IMR-90 (cell line): ENCODE data around the gene SOCS2. TPM values are rescaled to one million over a fixed set of nuclear protein-coding genes. Genes with fewer than 3 reads are reported as not detected.
A peak's percentile ranks its signal among the peaks of the same experiment; 100 is the strongest.

Experiments used
- ATAC-seq: fragments of 200-7000 bp; cut with Tn5 transposase; 2 replicates; pipeline ENCODE4 v1.9.1; 2020; ENCODE audit warnings: low read depth, mild to moderate bottlenecking, moderate library complexity
- BruUV-seq: library from RNA; stranded (reverse); fragments of 400-500 nt; replicated peaks from 2 replicates; lab custom pipeline; 2021; lab: Mats Ljungman, UMichigan
- CTCF ChIA-PET: fragments of 300-600 bp; formaldehyde crosslinking; extraction: SDS; loops from one replicate; lab custom pipeline; 2021; ENCODE audit warnings: antibody characterized with exemption; lab: Yijun Ruan, JAX
- POLR2A ChIA-PET: fragments of 300-600 bp; sonication (Branson Sonifier 250); formaldehyde crosslinking; loops from one replicate; lab custom pipeline; 2022; ENCODE audit warnings: antibody characterized with exemption; ENCODE audit not compliant: unreplicated experiment; lab: Charles Lee
- DNase-seq: peaks from one replicate; pipeline ENCODE4 v3.0.0; 2013
- H2AFZ ChIP-seq: replicated peaks from 2 replicates; pipeline ENCODE3; 2013; ENCODE audit warnings: low read length, mild to moderate bottlenecking; ENCODE audit not compliant: poor library complexity
- H2AK5ac ChIP-seq: 2 replicates; pipeline ENCODE4 v1.6.1; 2013; ENCODE audit warnings: low read depth, low read length, inconsistent platforms
- H2AK9ac ChIP-seq: replicated peaks from 2 replicates; pipeline ENCODE3; 2013; ENCODE audit warnings: mild to moderate bottlenecking, low read depth, low read length, moderate library complexity; ENCODE audit not compliant: poor library complexity
- H2BK120ac ChIP-seq: 2 replicates; pipeline ENCODE4 v1.6.1; 2013; ENCODE audit warnings: low read depth, low read length, inconsistent platforms
- H2BK15ac ChIP-seq: 3 replicates; pipeline ENCODE4 v1.6.1; 2013; ENCODE audit warnings: low read depth, low read length, inconsistent platforms
- H2BK20ac ChIP-seq: 2 replicates; pipeline ENCODE4 v1.6.1; 2013; ENCODE audit warnings: low read depth, mild to moderate bottlenecking, inconsistent platforms, low read length, moderate library complexity
- H2BK5ac ChIP-seq: 2 replicates; pipeline ENCODE4 v1.6.1; 2013; ENCODE audit warnings: mild to moderate bottlenecking, low read depth, low read length, inconsistent platforms; ENCODE audit not compliant: poor library complexity, severe bottlenecking
- H3K14ac ChIP-seq: replicated peaks from 2 replicates; pipeline ENCODE4 v1.6.1; 2013; ENCODE audit warnings: low read depth, low read length, inconsistent platforms
- H3K18ac ChIP-seq: 2 replicates; pipeline ENCODE4 v1.6.1; 2013; ENCODE audit warnings: low read depth, low read length, control low read depth
- H3K23ac ChIP-seq: 2 replicates; pipeline ENCODE4 v1.6.1; 2013; ENCODE audit warnings: low read depth, low read length, inconsistent platforms
- H3K27ac ChIP-seq: 2 replicates; pipeline ENCODE4 v1.5.1; 2013; ENCODE audit warnings: mild to moderate bottlenecking, control low read depth, low read length; ENCODE audit not compliant: insufficient read depth
- H3K27me3 ChIP-seq: 2 replicates; pipeline ENCODE4 v1.6.1; 2013; ENCODE audit warnings: low read length; ENCODE audit not compliant: control insufficient read depth, insufficient read depth
- H3K36me3 ChIP-seq: 2 replicates; pipeline ENCODE4 v1.6.1; 2013; ENCODE audit warnings: low read length, mixed read lengths; ENCODE audit not compliant: control insufficient read depth, insufficient read depth
- H3K4ac ChIP-seq: 2 replicates; pipeline ENCODE4 v1.6.1; 2013; ENCODE audit warnings: low read depth, low read length, inconsistent platforms
- H3K4me1 ChIP-seq: 2 replicates; pipeline ENCODE4 v1.6.1; 2013; ENCODE audit warnings: low read length, mixed read lengths; ENCODE audit not compliant: control insufficient read depth, insufficient read depth
- H3K4me2 ChIP-seq: 2 replicates; pipeline ENCODE4 v1.6.1; 2013; ENCODE audit warnings: low read depth, mild to moderate bottlenecking, control low read depth, low read length, moderate library complexity
- H3K4me3 ChIP-seq: 2 replicates; pipeline ENCODE4 v1.5.1; 2013; ENCODE audit warnings: low read depth, mild to moderate bottlenecking, control low read depth, low read length, moderate library complexity; ENCODE audit not compliant: insufficient read depth
- H3K56ac ChIP-seq: 2 replicates; pipeline ENCODE4 v1.6.1; 2013; ENCODE audit warnings: low read length, inconsistent platforms; ENCODE audit not compliant: insufficient read depth; ENCODE audit errors: extremely low read depth
- H3K79me1 ChIP-seq, 2 experiments: 2 replicates each; pipeline ENCODE4 v1.6.1; 2013; ENCODE audit warnings: low read length in 2 of 2, inconsistent platforms in 1 of 2, low read depth in 1 of 2
- H3K9ac ChIP-seq: 2 replicates; pipeline ENCODE4 v1.6.1; 2013; ENCODE audit warnings: low read depth, low read length, control low read depth
- H3K9me1 ChIP-seq: 2 replicates; pipeline ENCODE4 v1.6.1; 2013; ENCODE audit warnings: low read length, inconsistent platforms; ENCODE audit not compliant: insufficient read depth
- H3K9me3 ChIP-seq: 2 replicates; pipeline ENCODE4 v1.6.1; 2013; ENCODE audit warnings: low read length; ENCODE audit not compliant: control insufficient read depth, insufficient read depth
- H4K20me1 ChIP-seq: 2 replicates; pipeline ENCODE4 v1.6.1; 2013; ENCODE audit warnings: low read length, inconsistent platforms; ENCODE audit not compliant: insufficient read depth
- H4K5ac ChIP-seq: 2 replicates; pipeline ENCODE4 v1.6.1; 2013; ENCODE audit warnings: mild to moderate bottlenecking, low read depth, low read length, control low read depth
- H4K8ac ChIP-seq, 2 experiments: 2 replicates each; pipeline ENCODE4 v1.6.1; 2013; ENCODE audit warnings: low read depth in 2 of 2, low read length in 2 of 2, control low read depth in 1 of 2, inconsistent platforms in 1 of 2
- H4K91ac ChIP-seq: 2 replicates; pipeline ENCODE4 v1.6.1; 2013; ENCODE audit warnings: low read depth, low read length, inconsistent platforms; ENCODE audit not compliant: insufficient read depth
- CEBPB ChIP-seq: IDR thresholded peaks from 2 replicates; pipeline ENCODE4 v1.6.1; 2012; ENCODE audit warnings: low read depth, low read length, improper control_type of control experiment
- FOS ChIP-seq: fragments of 150-350 bp; IDR thresholded peaks from 2 replicates; pipeline ENCODE4 v1.6.1; 2016; ENCODE audit warnings: low read depth, low read length
- MXI1 ChIP-seq: IDR thresholded peaks from 2 replicates; pipeline ENCODE4 v1.6.1; 2012; ENCODE audit warnings: low read depth, mild to moderate bottlenecking, low read length, moderate library complexity, borderline replicate concordance
- NFE2L2 ChIP-seq: fragments of 150-350 bp; IDR thresholded peaks from 2 replicates; pipeline ENCODE4 v1.6.1; 2016; ENCODE audit warnings: low read depth, mild to moderate bottlenecking, low read length
- POLR2A ChIP-seq: IDR thresholded peaks from 2 replicates; pipeline ENCODE4 v1.6.1; 2012; ENCODE audit warnings: mild to moderate bottlenecking, low read depth, low read length
- RFX5 ChIP-seq: IDR thresholded peaks from 2 replicates; pipeline ENCODE4 v1.8.0; 2012; ENCODE audit warnings: low read depth, mild to moderate bottlenecking, low read length, moderate library complexity
- USF2 ChIP-seq: fragments of 150-350 bp; IDR thresholded peaks from 2 replicates; pipeline ENCODE4 v1.6.1; 2017; ENCODE audit warnings: mild to moderate bottlenecking, antibody characterized with exemption, low read length, low read depth
- WGBS, 2 experiments: methylation state at CpG; one replicate each; pipeline versions ENCODE4 v1.1.5 to v1.1.7; 2013; ENCODE audit warnings: missing lambda C conversion rate in 2 of 2; ENCODE audit not compliant: insufficient read length in 1 of 2; ENCODE audit errors: extremely low coverage in 2 of 2; 5-methylcytosine and 5-hydroxymethylcytosine counted together
- dilution Hi-C: fragments of 300-500 bp; cut with HindIII; formaldehyde crosslinking; loops from one replicate; pipeline ENCODE4 v1.14.3; 2018; ENCODE audit warnings: low sequenced_read_pairs; ENCODE audit not compliant: unreplicated experiment
- in situ Hi-C: fragments of 300-500 bp; cut with MboI; formaldehyde crosslinking; loops from 3 replicates; pipeline ENCODE4 v1.14.3; 2019; ENCODE audit warnings: low sequenced_read_pairs, inconsistent platforms, mixed read lengths
- intact Hi-C: fragments of 100-400 bp; cut with micrococcal nuclease; formaldehyde crosslinking; loops from 2 replicates; pipeline ENCODE4 v1.10.0; 2022
- polyA plus RNA-seq, 3 experiments: library from polyadenylated mRNA; depleted of rRNA; stranded (reverse); fragments of >200 nt; gene quantifications; 2 replicates each; pipeline ENCODE4 v1.2.3, GENCODE V29; 2012; ENCODE audit warnings: low replicate concordance in 1 of 3
- total RNA-seq: library from RNA; depleted of rRNA; stranded (reverse); fragments of >200 nt; gene quantifications from 2 replicates; pipeline ENCODE4 v1.2.3, GENCODE V29; 2012

Gene SOCS2
- total and polyA plus RNA-seq, 2 of the 4 experiments (the other 2 are of a cell fraction), result 12.0 to 12.4 TPM

GRCh38 chr12:93578221-93578620, 5.7 kb downstream of the SOCS2 start:
- dilution Hi-C loops, result no loop called here
- no peak overlapping the region for H3K4me2 ChIP-seq

More at GRCh38 chr12:93578221-93578620, 5.7 kb downstream of the SOCS2 start:
- Histone ChIP-seq H3K9ac (no peak overlapping the region), H4K20me1 (peaks cover 18% of the 10 kb centered on the region; the same call in 1 of the 2 replicates), H3K36me3 (no peaks in the 10 kb centered on the region; the same call in 1 of the 2 replicates), H2AK5ac (no peak overlapping the region), H2BK20ac (no peak overlapping the region), H2AK9ac (no peak overlapping the region), H3K14ac (peak overlapping the region; percentile 43), H3K18ac (no peak overlapping the region), H2AFZ (no peak overlapping the region), H3K79me1 (peaks cover 15 to 68% of the 10 kb centered on the region in 2 experiments), H3K27me3 (no peaks in the 10 kb centered on the region), H2BK15ac (no peak overlapping the region), H3K4me1 (peaks cover 10% of the 10 kb centered on the region), H4K8ac (no peak overlapping the region), H3K4me3 (no peak overlapping the region), H3K27ac (no peak overlapping the region), H3K56ac (no peak overlapping the region), H3K9me1 (peaks cover 4% of the 10 kb centered on the region; the same call in 1 of the 2 replicates), H2BK120ac (no peak overlapping the region; the same call in 1 of the 2 replicates), H4K5ac (no peak overlapping the region), H4K91ac (no peak overlapping the region), H3K23ac (peak overlapping the region; percentile 63; the same call in 1 of the 2 replicates), H3K9me3 (no peaks in the 10 kb centered on the region), H2BK5ac (no peak overlapping the region), H3K4ac (no peak overlapping the region)
- no TSS peak for BruUV-seq
- in situ Hi-C loops, result loop anchor here (10.0 kb wide), 1 partner anchor 407 kb away; no protein-coding TSS in a partner anchor
- no peak for DNase-seq
- 100% methylated on average over 2 of the region's 5 CpGs; no CpG with 5 or more reads in 1 of the 2 experiments for WGBS, 2 experiments
- ChIA-PET POLR2A (no interaction called here), CTCF (no interaction called here)
- TF ChIP-seq MXI1 (no peak), CEBPB (no peak), NFE2L2 (no peak), USF2 (no peak), FOS (no peak), POLR2A (no peak), RFX5 (no peak)
- no peak for ATAC-seq
- intact Hi-C loops, result loop anchor here (10.0 kb wide), 1 partner anchor 317 kb away; no protein-coding TSS in a partner anchor
